DND-41 (cell line): ENCODE results near the gene CACNA1F.

Source experiments
- ATAC-seq: fragments of 200-7000 bp; cut with Tn5 transposase; 3 replicates; pipeline ENCODE4 v1.9.1; 2021; ENCODE audit warnings: low read depth; ENCODE audit not compliant: insufficient read depth
- DNase-seq: peaks from one replicate; pipeline ENCODE4 v3.0.0-alpha.2; 2020
- H2AFZ ChIP-seq: 2 replicates; pipeline ENCODE4 v1.6.0; 2012; ENCODE audit warnings: low read depth, low read length
- H3K27ac ChIP-seq: 2 replicates; pipeline ENCODE4 v1.5.1; 2012; ENCODE audit warnings: low read length, inconsistent platforms
- H3K27me3 ChIP-seq: fragments of 200-600 bp; sonication (generic); 2 replicates; pipeline ENCODE4 v1.6.0; 2012; ENCODE audit warnings: low read length, mild to moderate bottlenecking, inconsistent platforms; ENCODE audit not compliant: insufficient read depth, poor library complexity
- H3K36me3 ChIP-seq: 2 replicates; pipeline ENCODE4 v1.5.1; 2012; ENCODE audit warnings: low read length, inconsistent platforms; ENCODE audit not compliant: insufficient read depth
- H3K4me1 ChIP-seq: 2 replicates; pipeline ENCODE4 v1.5.1; 2012; ENCODE audit warnings: mild to moderate bottlenecking, low read length; ENCODE audit not compliant: insufficient read depth
- H3K4me2 ChIP-seq: 2 replicates; pipeline ENCODE4 v1.6.0; 2012; ENCODE audit warnings: mild to moderate bottlenecking, moderate library complexity, low read length, inconsistent platforms; ENCODE audit not compliant: insufficient read depth
- H3K4me3 ChIP-seq, 2 experiments: fragments of 200-600 bp in 1 of 2; shearing (Covaris generic) in 1 of 2; 2 replicates each; pipeline ENCODE4 v1.5.1; 2012 to 2016; ENCODE audit warnings: inconsistent platforms in 2 of 2, low read length in 2 of 2, mild to moderate bottlenecking in 2 of 2, low read depth in 1 of 2, moderate library complexity in 1 of 2
- H3K79me2 ChIP-seq: 2 replicates; pipeline ENCODE4 v1.6.0; 2012; ENCODE audit warnings: low read length, inconsistent platforms; ENCODE audit not compliant: insufficient read depth
- H3K9ac ChIP-seq: 2 replicates; pipeline ENCODE4 v1.6.0; 2012; ENCODE audit warnings: low read depth, mild to moderate bottlenecking, inconsistent platforms, low read length, moderate library complexity
- H3K9me3 ChIP-seq: 2 replicates; pipeline ENCODE4 v1.5.1; 2012; ENCODE audit warnings: low read length, moderate library complexity, mild to moderate bottlenecking, inconsistent platforms; ENCODE audit not compliant: insufficient read depth, severe bottlenecking
- H4K20me1 ChIP-seq: 2 replicates; pipeline ENCODE4 v1.6.0; 2012; ENCODE audit warnings: low read length; ENCODE audit not compliant: insufficient read depth
- CTCF ChIP-seq: IDR thresholded peaks from 2 replicates; pipeline ENCODE4 v1.5.1; 2012; ENCODE audit warnings: borderline replicate concordance, low read length, moderate library complexity, mild to moderate bottlenecking; ENCODE audit not compliant: poor library complexity, severe bottlenecking; ENCODE audit errors: extremely low read depth
- EZH2 ChIP-seq: IDR thresholded peaks from 3 replicates; pipeline ENCODE4 v1.6.1; 2012; ENCODE audit warnings: borderline replicate concordance, low read depth, mild to moderate bottlenecking, moderate library complexity, low read length, inconsistent platforms; ENCODE audit not compliant: severe bottlenecking

CACNA1F gene

GRCh38 chrX:49271341-49271740 is 38.2 kb upstream of the CACNA1F start:
- no peaks in the 10 kb centered on the region for H3K27me3 ChIP-seq

GRCh38 chrX:49270249-49270921 is 37.2 kb upstream of the CACNA1F start:
- TF ChIP-seq EZH2 (no peak), CTCF (no peak)
- H3K4me1 ChIP-seq, result peaks cover 39% of the 10 kb centered on the region
- H3K36me3 ChIP-seq, result peaks cover 9% of the 10 kb centered on the region
- H3K27me3 ChIP-seq, result no peaks in the 10 kb centered on the region
- H4K20me1 ChIP-seq, result peaks cover 5% of the 10 kb centered on the region; the same call in 1 of the 2 replicates
- DNase-seq (no peak), ATAC-seq (no peak)
- H2AFZ ChIP-seq, result peak overlapping the region; percentile 78
- H3K9ac ChIP-seq, result peak overlapping the region; percentile 94
- H3K4me2 ChIP-seq, result peak overlapping the region; percentile 98
- no peaks in the 10 kb centered on the region for H3K9me3 ChIP-seq
- H3K4me3 ChIP-seq, result peak overlapping the region; percentile 47 to 78; a peak in 3 of 4 replicates
- H3K79me2 ChIP-seq, result peaks cover 31% of the 10 kb centered on the region
- H3K27ac ChIP-seq, result peak overlapping the region; percentile 71

More at GRCh38 chrX:49271341-49271740, 38.2 kb upstream of the CACNA1F start:
- Histone ChIP-seq H3K4me2 (peak overlapping the region; percentile 98), H3K9ac (peak overlapping the region; percentile 2; the same call in 1 of the 2 replicates), H3K4me1 (peaks cover 39% of the 10 kb centered on the region), H3K4me3 (peak overlapping the region in 1 of 2 experiments; percentile 78; a peak in 2 of 4 replicates), H2AFZ (no peak overlapping the region), H3K9me3 (no peaks in the 10 kb centered on the region), H3K36me3 (peaks cover 9% of the 10 kb centered on the region), H3K79me2 (peaks cover 31% of the 10 kb centered on the region), H4K20me1 (peaks cover 10% of the 10 kb centered on the region; the same call in 1 of the 2 replicates), H3K27ac (no peak overlapping the region)
- TF ChIP-seq EZH2, result no peak
- TF ChIP-seq CTCF, result no peak
- ATAC-seq (no peak), DNase-seq (no peak)

- H4K20me1 ChIP-seq, result peaks cover 5% of the 10 kb centered on the region; the same call in 1 of the 2 replicates
- H3K27ac ChIP-seq, result peak within 1 kb of the TSS; percentile 94
- no peak for TF ChIP-seq EZH2
- TF ChIP-seq CTCF, result no peak
- H3K4me2 ChIP-seq, result peak within 1 kb of the TSS; percentile 98
- ATAC-seq (peak; percentile 1; the same call in 1 of the 3 replicates), DNase-seq (no peak)
- peaks cover 31% of the 10 kb centered on the region for H3K79me2 ChIP-seq
- no peaks in the 10 kb centered on the region for H3K9me3 ChIP-seq
- H2AFZ ChIP-seq, result peak within 1 kb of the TSS; percentile 88
- peaks cover 39% of the 10 kb centered on the region for H3K4me1 ChIP-seq
- H3K4me3 ChIP-seq, result peak within 1 kb of the TSS; percentile 47 to 90; a peak in 3 of 4 replicates
- no peaks in the 10 kb centered on the region for H3K27me3 ChIP-seq
- peak within 1 kb of the TSS; percentile 94 for H3K9ac ChIP-seq
- H3K36me3 ChIP-seq, result peaks cover 9% of the 10 kb centered on the region
Measured at GRCh38 chrX:49269767-49270248, 36.7 kb upstream of the CACNA1F start, which contains the start of gene PPP1R3F. PPP1R3F (plus strand) TSS chrX:49269793; CDS start chrX:49269870, 77 bp downstream.
